Measurements from ENCODE around the gene SPSB3.

DNA sequence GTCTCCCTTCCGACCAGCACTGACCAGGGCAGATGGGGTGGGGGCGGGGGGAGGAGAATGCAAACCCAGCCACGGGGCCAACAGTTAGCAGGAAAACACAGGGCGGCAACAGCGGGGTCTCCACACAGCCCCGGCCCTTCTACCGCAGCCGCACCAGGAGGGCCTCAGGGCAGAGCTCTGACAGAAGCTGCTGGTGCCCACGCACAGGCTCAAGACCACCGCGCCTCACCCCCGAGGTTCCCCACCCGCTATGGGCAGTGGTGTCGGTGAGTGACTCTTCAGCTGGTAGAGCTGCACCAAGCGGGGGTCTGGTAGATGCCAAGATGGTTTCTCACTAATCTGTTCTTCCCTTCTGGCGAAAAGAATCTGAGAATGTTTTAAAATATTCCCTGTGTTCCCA, 28.2 kb upstream of the SPSB3 start:
- TF ChIP-seq, protein P1, sequence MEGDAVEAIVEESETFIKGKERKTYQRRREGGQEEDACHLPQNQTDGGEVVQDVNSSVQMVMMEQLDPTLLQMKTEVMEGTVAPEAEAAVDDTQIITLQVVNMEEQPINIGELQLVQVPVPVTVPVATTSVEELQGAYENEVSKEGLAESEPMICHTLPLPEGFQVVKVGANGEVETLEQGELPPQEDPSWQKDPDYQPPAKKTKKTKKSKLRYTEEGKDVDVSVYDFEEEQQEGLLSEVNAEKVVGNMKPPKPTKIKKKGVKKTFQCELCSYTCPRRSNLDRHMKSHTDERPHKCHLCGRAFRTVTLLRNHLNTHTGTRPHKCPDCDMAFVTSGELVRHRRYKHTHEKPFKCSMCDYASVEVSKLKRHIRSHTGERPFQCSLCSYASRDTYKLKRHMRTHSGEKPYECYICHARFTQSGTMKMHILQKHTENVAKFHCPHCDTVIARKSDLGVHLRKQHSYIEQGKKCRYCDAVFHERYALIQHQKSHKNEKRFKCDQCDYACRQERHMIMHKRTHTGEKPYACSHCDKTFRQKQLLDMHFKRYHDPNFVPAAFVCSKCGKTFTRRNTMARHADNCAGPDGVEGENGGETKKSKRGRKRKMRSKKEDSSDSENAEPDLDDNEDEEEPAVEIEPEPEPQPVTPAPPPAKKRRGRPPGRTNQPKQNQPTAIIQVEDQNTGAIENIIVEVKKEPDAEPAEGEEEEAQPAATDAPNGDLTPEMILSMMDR (IDR thresholded peaks at IDR 0.05 in 4 of 5, conservative IDR thresholded peaks at IDR 0.05 in 1 of 5): no peak
- no peak for TF ChIP-seq POLR2A (IDR thresholded peaks at IDR 0.05)

Data from gastrocnemius medialis (tissue), 4 donors.